Skin epidermis (tissue), 12 donors: ENCODE measurements around the gene SLC5A12.

Source experiments
- H3K27ac ChIP-seq, 21 experiments: fragments of 200-600 bp; sonication (generic) in 11 of 21; one replicate each; pipeline ENCODE4 v1.5.0; 2020; ENCODE audit warnings: mild to moderate bottlenecking in 3 of 21, inconsistent platforms in 2 of 21, moderate library complexity in 2 of 21
- H3K4me3 ChIP-seq, 7 experiments: fragments of 200-600 bp; sonication (generic) in 2 of 7; one replicate each; pipeline ENCODE4 v1.5.0; 2020; ENCODE audit warnings: inconsistent platforms in 2 of 7, mild to moderate bottlenecking in 2 of 7, moderate library complexity in 1 of 7

The SLC5A12 gene

DNA sequence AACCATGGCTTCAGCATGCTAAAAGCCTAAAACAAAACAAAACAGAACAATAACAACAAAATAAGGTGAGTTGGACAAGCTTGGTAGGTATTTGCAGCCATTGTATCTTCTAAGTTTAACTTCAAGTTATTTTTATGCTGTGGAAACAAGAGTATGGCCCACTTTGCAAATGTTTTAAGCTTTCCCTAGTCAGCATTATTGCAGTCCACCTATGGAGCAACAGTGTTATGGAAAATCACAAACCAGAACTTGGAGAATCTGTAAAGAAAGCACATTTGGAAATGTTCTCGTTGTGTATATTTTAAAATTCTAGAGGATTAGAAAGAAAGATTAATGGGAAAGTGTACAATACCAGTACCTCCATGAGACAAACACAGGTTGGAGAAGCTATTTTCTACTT, 7.4 kb upstream of the SLC5A12 start:
- no peak overlapping the region for H3K4me3 ChIP-seq
- H3K27ac ChIP-seq, result no peak overlapping the region

DNA sequence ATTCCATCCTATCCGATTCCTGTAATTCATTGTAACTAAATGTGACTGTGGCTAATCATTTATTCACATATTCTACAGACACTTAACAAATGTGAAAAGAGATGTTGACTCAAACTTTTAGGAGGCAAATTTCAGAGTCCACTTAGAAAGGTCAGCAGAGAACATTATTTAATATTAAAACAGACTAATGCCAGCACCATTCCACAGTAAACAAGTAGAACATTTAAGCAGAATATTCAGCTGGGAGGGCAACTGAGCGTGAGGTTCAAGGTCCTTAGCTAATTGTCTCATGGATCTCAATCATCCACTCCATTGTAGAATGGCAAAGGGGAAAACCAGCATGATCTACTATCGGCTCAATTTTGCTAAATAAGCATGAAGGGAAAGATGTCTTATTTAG, 5.1 kb upstream of the SLC5A12 start:
- H3K27ac ChIP-seq, result no peak overlapping the region
- H3K4me3 ChIP-seq, result no peak overlapping the region

DNA sequence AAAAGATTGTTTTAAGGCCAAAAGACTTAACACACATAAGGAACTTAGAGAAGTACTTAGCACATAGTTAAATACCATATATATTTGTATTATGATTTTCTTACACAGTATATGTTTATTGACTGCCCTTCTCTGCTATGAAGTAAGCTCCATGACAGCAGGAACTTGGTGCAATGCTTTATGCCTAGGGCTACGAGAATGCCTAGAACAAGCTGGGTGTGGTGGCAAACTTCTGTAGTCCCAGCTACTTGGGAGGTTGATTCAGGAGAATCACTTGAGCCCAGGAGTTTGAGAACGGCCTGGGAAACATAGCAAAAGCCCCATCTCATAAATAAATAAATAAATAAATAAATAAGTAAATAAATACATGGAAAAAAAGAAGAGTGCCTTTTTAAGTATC, 1.9 kb downstream of the SLC5A12 start:
- H3K27ac ChIP-seq, result no peak overlapping the region
- H3K4me3 ChIP-seq, result no peak overlapping the region

DNA sequence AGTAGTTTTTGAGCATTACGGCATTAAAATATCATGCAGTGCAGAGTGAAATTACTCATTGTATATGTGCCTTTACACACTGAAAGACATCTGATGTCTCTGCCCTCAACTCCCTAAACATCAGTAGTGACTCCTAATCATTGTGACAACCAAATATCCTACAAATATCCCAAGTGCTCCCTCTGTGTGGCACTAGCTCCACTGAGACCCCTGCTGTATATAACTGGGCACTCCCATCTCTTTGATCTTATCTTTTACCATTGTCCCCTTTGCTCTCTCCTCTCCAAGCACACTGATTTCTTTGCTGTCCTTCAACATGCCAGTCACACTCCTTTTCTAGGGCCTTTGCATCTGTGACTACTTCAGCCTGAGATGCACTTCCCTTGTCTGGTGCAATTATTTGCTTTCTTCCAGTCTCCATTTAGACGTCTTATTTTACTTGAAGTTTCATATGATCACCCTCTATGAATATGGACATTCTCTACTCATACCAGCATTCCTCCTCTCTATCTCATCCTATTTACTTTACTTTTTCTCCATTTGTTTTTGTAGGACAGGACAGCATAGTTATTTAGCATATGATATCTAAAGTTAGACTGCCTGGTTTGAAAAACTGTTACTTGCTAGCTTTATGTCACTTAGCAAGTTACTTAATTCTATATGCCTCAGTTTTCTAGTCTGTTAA, 2.4 kb downstream of the SLC5A12 start:
- no peak overlapping the region for H3K4me3 ChIP-seq
- H3K27ac ChIP-seq, result no peak overlapping the region

DNA sequence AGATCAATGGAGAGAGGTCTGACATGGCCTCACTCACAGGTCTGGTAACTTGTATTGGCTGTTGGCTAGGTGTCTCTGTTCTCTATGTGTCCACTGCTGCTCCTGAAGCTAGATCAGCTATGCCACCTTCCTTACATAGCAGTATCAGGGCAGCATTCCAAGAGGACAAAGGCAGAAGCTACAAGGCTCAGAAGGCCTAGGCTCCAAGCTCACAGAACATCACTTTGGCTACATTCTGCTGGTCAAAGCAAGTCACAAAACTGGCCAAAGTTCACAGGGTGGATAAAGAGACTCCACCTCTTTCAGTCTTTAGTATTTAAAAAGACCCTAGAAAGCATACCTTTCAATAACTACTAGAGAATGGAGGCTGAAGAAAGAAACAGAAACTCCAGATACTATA, 4.1 kb downstream of the SLC5A12 start:
- no peak overlapping the region for H3K4me3 ChIP-seq
- H3K27ac ChIP-seq, result no peak overlapping the region

DNA sequence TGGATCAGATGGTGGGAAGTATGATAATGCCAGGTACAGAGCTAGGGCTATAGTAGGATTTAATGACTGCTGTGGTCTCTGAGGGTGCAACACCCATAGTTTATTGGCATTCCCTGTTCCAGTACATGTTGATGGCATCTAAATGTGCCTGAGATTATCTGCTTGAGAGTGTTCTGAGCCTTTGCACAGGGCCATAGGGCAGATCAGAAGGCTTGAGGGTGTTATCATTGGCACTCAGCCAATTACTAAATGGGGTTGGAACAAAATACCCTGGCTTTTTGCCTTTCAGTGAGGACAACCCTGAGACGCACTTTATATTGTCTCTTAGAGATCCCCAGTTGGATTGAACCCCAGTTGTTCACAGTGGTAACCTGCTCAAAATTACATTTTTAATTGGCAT, 6.7 kb downstream of the SLC5A12 start:
- H3K27ac ChIP-seq, result no peak overlapping the region

DNA sequence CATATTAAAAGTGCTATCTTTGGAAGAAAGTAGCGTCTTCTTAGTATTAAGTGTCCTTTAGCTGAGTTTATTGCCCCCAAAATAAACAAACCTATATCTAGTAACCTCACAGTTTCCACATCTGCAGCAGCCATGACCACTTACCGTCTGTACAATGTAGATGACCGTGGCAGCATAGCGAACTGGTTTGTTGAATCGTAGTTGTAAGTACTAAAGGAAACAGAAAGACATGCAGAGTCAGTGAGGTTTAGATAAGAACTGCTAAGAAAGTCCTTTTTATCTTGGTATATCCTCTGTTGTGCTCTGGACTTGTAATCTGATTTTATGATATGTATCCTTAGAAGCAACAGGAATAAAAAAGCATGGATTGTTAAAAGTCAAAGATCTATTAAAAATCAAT, 9.4 kb downstream of the SLC5A12 start:
- Histone ChIP-seq H3K27ac (no peak overlapping the region), H3K4me3 (no peak overlapping the region)

More for the DNA sequence above, 6.7 kb downstream of the SLC5A12 start:
- H3K4me3 ChIP-seq, result no peak overlapping the region

DNA sequence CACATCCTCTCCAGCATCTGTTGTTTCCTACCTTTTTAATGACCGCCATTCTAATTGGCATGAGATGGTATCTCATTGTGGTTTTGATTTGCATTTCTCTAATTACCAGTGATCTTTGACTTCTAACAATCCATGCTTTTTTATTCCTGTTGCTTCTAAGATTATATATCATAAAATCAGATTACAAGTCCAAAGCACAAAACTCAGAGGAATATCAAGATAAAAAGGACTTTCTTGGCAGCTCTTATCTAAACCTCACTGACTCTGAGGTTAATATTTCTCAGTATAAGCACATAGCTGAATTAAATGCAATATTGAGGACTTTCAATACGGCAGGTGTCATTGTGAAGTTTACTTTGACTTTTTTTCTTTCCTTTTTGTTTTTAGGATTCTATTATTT, 11.4 kb downstream of the SLC5A12 start:
- no peak overlapping the region for H3K4me3 ChIP-seq
- H3K27ac ChIP-seq, result no peak overlapping the region

DNA sequence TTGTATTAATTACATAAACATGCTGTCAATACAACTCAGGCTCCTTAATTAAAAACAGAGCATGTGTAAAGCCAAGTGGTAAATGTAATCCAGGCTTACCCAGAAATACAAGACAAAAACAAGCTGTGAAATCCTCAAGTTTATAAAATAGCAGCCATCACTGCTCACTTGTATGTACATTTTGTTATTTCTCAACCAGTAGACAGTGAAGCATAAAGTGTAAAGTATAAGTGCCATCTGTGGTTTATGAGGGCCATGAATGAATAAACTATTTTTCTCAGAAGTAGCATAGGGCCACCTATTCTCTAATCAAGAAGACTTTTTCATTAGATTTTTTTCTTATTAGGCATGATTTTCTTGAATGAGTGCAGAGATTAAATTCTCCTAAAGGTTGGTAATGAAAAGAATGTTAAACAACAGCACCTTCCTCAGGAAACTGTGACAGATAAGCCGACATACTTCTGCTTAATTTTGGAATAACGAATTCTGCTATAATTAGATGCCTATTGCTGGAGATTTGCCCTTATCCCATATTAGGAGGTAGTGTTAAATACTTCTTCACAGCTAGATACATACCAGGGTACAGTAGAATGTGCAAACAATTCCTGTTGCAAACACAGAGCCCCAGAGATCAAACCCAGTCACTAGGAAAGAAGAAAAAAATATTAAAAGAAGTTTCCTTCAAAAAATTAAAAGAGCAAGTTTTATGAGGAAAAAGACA, 13.0 kb downstream of the SLC5A12 start:
- no peak overlapping the region for H3K4me3 ChIP-seq
- H3K27ac ChIP-seq, result no peak overlapping the region

DNA sequence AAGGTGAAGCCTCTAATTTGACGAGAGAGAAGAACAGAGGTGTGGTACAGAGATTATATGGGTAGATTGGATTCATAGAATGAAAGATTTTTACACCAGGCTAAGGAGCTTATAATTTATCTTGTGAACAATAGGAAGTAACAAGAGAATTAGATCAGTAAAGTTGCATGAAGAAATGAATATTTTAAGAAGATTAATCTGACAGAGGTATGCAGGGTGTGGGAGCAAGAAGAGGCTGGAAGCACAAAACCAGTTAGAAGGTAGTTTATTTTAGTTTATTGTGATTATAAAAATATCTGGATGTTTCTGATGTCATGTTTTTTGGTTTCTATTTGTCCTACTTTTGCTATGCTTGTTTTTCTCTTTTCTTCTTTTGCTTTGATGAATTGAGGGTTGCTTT, 15.7 kb downstream of the SLC5A12 start:
- Histone ChIP-seq H3K4me3 (no peak overlapping the region), H3K27ac (no peak overlapping the region)

DNA sequence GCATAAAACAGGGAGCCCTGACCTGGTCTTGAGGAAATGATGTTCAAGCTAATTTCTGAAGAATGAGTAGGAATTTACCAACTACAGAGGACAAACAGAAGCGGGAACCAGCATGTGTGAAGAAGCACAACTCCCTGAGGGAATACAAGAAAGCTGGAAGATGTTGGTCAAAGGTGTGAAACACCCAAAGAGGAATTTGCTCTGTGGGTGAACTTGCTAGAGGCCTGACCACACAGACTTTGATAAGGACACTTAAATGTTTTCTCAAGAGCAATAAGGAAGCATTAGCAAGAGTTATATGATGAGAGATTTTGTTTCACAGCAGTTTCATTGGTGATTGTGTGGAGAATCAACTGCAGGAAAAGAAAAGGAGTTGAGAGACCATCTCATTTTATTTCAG, 17.6 kb downstream of the SLC5A12 start:
- Histone ChIP-seq H3K4me3 (no peak overlapping the region), H3K27ac (no peak overlapping the region)

DNA sequence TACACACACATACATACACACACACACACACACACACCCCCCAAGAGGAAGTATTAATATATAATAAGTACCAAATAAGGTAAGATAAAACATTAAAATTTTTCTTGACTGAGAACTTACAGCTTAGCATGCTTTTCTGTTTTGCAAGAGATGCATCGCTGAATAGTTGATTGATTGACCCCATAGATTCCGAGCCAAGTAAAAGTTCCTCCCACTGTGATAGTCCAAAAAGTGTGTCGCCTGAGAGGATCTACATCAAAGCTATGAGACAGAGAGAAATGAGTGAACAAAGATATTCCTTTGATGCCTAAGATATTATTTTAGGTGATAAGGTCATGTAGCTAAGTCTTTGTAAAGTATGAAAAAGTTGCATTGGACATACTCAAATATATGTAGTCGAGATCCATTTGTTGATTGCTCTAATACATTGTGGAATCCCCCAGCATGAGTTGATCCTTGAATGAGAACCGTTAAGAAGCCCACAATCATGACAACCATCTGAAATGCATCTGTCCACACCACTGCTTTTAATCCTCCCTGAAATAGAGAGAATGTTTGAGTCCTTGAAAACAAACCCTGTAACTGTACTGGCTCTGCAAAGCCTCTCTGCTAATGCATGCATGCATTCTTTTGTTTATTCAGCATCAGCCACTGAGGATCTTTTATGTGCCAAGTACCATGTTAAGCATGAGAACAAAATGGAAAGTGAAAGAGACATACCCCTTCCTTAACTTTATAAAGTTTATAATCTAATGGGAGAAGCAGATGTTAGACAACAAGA, 18.3 kb downstream of the SLC5A12 start:
- H3K27ac ChIP-seq, result no peak overlapping the region
- H3K4me3 ChIP-seq, result no peak overlapping the region

DNA sequence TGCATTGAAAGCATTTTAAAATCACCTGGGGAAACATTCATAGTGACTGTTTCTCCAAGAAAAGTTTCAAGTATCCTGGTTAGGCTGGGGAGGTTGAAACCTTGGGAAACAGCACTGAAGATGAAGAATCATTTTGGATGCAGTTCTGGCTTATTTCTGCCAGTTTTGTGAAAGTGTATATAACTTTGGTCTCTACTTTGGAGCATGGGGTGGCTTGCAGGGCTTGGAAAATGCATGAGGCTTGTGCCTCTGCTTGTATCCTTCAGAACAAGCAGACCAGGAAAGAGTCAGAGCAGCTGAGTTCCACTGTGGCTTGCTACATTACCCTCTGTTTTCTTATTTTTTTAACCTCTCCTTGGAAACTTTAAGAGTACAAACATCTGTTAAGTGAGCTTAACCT, 19.5 kb downstream of the SLC5A12 start:
- Histone ChIP-seq H3K27ac (no peak overlapping the region), H3K4me3 (no peak overlapping the region)

DNA sequence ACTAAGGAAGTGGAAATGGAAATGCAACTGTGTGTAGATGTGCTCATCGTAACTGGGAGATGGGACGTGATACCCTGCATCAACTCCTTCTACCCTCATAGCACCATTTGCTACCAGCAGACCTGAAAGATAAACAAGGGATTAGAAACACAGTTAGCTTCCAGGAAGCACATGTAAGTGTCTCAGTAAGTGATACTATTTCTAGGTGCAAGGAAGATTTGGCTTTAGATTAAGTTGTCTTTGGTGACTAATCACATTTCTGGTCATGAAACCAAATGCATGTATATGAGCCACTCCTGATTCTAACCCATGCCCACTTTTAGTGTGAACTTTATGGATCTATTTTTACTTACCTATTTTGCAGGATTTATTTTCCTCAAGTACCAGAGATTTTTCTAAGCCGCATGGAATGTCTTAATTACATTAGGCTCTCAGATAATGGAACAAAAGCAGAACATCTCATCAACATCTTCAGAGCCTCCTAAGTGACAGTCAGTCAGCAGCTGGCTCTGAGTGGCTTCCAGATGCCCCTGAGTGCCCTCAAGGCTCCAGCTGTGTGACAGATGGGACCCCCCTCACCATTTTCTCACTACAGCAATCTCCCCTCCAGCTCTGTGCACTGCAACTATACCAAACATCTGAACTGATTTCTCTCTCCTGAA, 21.2 kb downstream of the SLC5A12 start:
- Histone ChIP-seq H3K27ac (no peak overlapping the region), H3K4me3 (no peak overlapping the region)

DNA sequence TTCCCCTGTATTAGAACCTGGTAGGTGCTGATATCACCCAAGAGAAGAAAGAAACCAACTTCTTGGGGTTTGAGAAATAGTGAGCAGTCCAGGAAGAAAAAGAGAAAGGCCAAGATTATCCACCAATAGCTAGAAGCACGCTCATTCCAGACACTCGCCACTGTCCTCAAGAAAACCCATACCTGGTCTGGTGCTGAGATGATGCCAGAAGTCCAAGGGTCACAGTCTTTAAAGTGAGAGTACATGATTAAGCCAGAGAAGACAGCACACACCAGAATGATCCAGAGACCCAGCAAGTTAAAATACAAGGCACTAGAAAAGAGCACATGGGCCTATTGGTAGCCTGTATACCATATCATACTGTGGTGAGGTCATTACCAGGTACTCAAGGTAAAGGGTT, 23.6 kb downstream of the SLC5A12 start:
- Histone ChIP-seq H3K4me3 (no peak overlapping the region), H3K27ac (no peak overlapping the region)

DNA sequence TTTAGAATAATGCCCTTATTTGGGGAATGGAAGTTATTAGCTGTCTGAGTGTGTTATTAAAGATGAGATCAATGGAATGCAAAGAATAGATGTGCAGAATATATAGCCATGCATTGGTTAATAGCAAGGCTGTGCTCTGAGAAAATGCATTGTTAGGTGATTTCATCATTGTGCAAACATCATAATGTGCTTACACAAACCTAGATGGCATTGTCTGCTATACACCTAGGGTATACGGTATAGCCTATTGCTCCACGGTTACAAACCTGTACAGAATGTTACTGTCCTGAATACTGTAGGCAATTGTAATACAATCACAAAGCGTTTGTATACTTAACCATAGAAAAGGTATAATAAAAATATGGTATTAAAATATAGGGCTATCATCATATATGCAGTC, 25.5 kb downstream of the SLC5A12 start:
- H3K4me3 ChIP-seq, result no peak overlapping the region
- no peak overlapping the region for H3K27ac ChIP-seq

DNA sequence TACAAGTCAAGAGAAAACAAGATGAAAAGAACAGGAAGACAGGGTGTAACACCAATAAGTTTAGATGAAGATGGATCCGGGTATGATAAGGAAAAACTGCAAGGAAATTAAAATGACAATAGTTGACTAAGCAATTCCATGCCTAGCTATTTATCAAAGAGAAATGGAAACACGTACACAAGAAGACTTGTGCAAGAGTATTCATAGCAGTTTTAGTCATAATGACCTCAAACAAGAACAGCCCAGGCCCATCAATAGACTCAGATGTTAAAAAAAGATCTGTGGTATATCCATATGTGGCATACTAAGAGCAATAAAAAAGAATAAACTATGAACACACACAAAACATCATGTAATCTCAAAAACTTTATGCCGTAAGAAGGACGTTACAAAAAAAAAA, 33.2 kb downstream of the SLC5A12 start:
- Histone ChIP-seq H3K27ac (no peak overlapping the region), H3K4me3 (no peak overlapping the region)

DNA sequence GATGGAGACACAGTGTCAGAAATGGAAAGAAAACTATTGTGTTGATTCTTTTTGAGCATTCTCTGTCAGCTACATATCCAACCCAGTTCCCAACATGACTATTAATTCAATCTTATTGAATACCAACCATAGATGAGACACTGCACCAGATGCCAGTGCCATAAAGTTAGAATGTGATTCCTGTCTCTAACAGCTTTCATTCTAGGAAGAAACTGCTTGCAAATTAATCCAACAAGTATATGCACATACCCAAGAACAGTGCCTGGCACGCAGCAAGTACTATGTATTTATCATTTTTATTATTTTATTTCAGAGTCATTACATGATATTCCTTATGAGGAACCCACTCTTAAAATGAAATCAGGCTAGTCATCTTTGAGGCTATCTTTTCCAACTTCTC, 34.5 kb downstream of the SLC5A12 start:
- no peak overlapping the region for H3K27ac ChIP-seq

DNA sequence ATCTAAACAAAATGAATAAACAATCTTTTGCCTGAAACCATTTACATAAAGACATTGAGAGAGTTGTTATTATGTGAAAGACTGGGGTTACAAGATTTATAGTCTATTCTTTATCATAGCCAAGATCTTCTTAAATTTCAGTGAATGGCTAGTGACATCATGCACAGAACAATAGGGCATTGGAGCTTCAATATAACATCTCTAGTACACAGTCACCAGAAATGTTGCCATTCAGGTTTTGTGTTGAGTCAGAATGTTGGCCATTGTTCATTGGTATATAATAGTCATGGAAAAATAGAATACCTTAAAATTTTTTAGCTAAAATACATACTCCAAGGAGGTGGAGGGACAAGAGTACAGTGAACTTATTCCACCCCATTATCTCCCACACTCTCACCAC, 44.3 kb downstream of the SLC5A12 start:
- Histone ChIP-seq H3K27ac (peak overlapping the region in 1 of 21 experiments; percentile 11), H3K4me3 (no peak overlapping the region)

More for the DNA sequence above, 34.5 kb downstream of the SLC5A12 start:
- H3K4me3 ChIP-seq, result no peak overlapping the region

DNA sequence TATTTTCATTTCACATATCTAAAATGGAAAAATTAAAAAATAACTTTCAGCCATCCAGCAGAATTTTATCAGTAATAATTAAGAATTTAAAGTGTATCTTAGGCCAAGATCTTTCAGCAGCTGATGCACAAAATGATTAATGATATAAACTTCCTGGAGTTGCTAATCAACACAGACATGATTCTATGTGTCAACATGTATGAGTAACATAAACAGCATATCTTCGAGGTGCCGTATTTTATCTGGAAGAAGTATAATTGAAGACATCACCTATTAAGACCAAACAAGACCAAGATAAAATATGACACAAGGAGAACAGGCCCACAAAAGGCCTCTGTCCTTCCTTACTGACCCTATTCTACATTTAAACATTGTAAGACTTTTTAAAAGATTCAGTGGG, 45.2 kb downstream of the SLC5A12 start:
- Histone ChIP-seq H3K4me3 (no peak overlapping the region), H3K27ac (peak overlapping the region in 4 of 21 experiments; percentile 11 to 61 (median 16))
